ENCODE data around the gene NLGN1. TPM values are rescaled to one million over a fixed set of nuclear protein-coding genes. Genes with fewer than 3 reads are reported as not detected.

The NLGN1 gene
- total and polyA plus RNA-seq, 2 of the 8 experiments (the other 6 are each of a cell fraction or from before 2014, with no cell fraction given) = 7.8 to 14.8 TPM

DNA sequence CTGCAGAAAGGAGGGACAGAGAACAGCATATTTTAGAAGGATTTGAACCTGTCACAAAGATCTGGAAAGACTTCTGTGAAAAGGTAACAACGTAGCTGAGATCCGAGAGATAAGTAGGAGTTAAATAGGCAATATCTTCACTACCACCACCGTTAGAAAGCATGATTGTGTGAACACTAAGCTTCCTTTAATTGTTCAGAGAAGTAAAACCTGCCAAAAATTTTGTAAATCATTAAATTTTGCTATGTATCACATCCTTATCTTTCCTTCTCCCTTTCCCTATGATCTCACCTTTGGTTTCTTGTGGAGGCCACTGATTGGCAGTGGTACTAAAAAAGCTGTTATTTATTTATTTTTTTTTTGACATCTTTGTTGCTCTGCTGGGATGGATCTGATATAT, 346.9 kb downstream of the NLGN1 start (continued):
- TF ChIP-seq, protein P1, sequence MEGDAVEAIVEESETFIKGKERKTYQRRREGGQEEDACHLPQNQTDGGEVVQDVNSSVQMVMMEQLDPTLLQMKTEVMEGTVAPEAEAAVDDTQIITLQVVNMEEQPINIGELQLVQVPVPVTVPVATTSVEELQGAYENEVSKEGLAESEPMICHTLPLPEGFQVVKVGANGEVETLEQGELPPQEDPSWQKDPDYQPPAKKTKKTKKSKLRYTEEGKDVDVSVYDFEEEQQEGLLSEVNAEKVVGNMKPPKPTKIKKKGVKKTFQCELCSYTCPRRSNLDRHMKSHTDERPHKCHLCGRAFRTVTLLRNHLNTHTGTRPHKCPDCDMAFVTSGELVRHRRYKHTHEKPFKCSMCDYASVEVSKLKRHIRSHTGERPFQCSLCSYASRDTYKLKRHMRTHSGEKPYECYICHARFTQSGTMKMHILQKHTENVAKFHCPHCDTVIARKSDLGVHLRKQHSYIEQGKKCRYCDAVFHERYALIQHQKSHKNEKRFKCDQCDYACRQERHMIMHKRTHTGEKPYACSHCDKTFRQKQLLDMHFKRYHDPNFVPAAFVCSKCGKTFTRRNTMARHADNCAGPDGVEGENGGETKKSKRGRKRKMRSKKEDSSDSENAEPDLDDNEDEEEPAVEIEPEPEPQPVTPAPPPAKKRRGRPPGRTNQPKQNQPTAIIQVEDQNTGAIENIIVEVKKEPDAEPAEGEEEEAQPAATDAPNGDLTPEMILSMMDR (IDR thresholded peaks at IDR 0.05; ENCODE audit: control extremely low read depth in 1 of 3, insufficient read depth in 1 of 3, low read depth in 1 of 3, low read length in 3 of 3) = no peak
- TF ChIP-seq PHF8 (conservative IDR thresholded peaks at IDR 0.05; ENCODE audit: low read depth, low read length) = no peak
- TF ChIP-seq EZH2 (IDR thresholded peaks at IDR 0.05; ENCODE audit: low read depth, low read length, severe bottlenecking) = no peak
- no peak for TF ChIP-seq CREB1 (IDR thresholded peaks at IDR 0.05)
- no peak for TF ChIP-seq EP300 (IDR thresholded peaks at IDR 0.05; ENCODE audit: borderline replicate concordance in 1 of 2, low read depth in 2 of 2, low read length in 2 of 2)
